Keratinocyte (primary cell): ENCODE measurements around the gene CALM1. TPM values are rescaled to one million over a fixed set of nuclear protein-coding genes. Genes with fewer than 3 reads are reported as not detected.
A peak's percentile ranks its signal among the peaks of the same experiment; 100 is the strongest.

Experiments
- DNase-seq: peaks from one replicate; pipeline ENCODE4 v3.0.0-alpha.2; 2011; ENCODE audit warnings: low read depth, missing footprints, low spot score
- FAIRE-seq: peaks from 2 replicates; lab custom pipeline; 2011; peaks lifted over from hg19 to GRCh38; lab: Jason Lieb, UNC
- H2AFZ ChIP-seq: 2 replicates; pipeline ENCODE4 v1.6.0; 2012; ENCODE audit warnings: low read length, control low read depth, inconsistent platforms; ENCODE audit not compliant: control insufficient read depth
- H3K27ac ChIP-seq: 2 replicates; pipeline ENCODE4 v1.5.1; 2011; ENCODE audit warnings: low read length; ENCODE audit not compliant: control insufficient read depth, insufficient read depth
- H3K27me3 ChIP-seq: 3 replicates; pipeline ENCODE4 v1.6.0; 2011; ENCODE audit warnings: low read length; ENCODE audit not compliant: control insufficient read depth, insufficient read depth; ENCODE audit errors: extremely low read depth
- H3K36me3 ChIP-seq, 2 experiments: 2 replicates in 1 of 2; 3 replicates in 1 of 2; pipeline ENCODE4 v1.5.1; 2011; ENCODE audit warnings: low read length in 2 of 2, mild to moderate bottlenecking in 1 of 2; ENCODE audit not compliant: control insufficient read depth in 2 of 2, insufficient read depth in 2 of 2; ENCODE audit errors: extremely low read depth in 1 of 2
- H3K4me1 ChIP-seq: 3 replicates; pipeline ENCODE4 v1.5.1; 2011; ENCODE audit warnings: low read length; ENCODE audit not compliant: control insufficient read depth, insufficient read depth; ENCODE audit errors: extremely low read depth
- H3K4me2 ChIP-seq: 3 replicates; pipeline ENCODE4 v1.6.0; 2011; ENCODE audit warnings: low read depth, low read length; ENCODE audit not compliant: control insufficient read depth, insufficient read depth; ENCODE audit errors: extremely low read depth
- H3K4me3 ChIP-seq, 3 experiments: fragments of 200-600 bp in 1 of 3; sonication (generic) in 1 of 3; 2 replicates in 2 of 3; 3 replicates in 1 of 3; pipeline ENCODE4 v1.5.1; 2011 to 2016; ENCODE audit warnings: low read length in 3 of 3, mild to moderate bottlenecking in 3 of 3, control low read depth in 2 of 3, inconsistent platforms in 1 of 3, low read depth in 1 of 3, mixed read lengths in 1 of 3, mixed run types in 1 of 3, moderate library complexity in 1 of 3; ENCODE audit not compliant: control insufficient read depth in 2 of 3, insufficient read depth in 2 of 3; ENCODE audit errors: extremely low read depth in 1 of 3
- H3K79me2 ChIP-seq: 2 replicates; pipeline ENCODE4 v1.6.0; 2012; ENCODE audit warnings: low read length; ENCODE audit not compliant: control insufficient read depth, insufficient read depth
- H3K9ac ChIP-seq: 3 replicates; pipeline ENCODE4 v1.6.0; 2011; ENCODE audit warnings: low read length; ENCODE audit not compliant: control insufficient read depth, insufficient read depth; ENCODE audit errors: extremely low read depth
- H3K9me1 ChIP-seq: 3 replicates; pipeline ENCODE4 v1.6.0; 2011; ENCODE audit warnings: low read length; ENCODE audit not compliant: control insufficient read depth, insufficient read depth; ENCODE audit errors: extremely low read depth
- H3K9me3 ChIP-seq: 2 replicates; pipeline ENCODE4 v1.5.1; 2012; ENCODE audit warnings: low read depth, low read length; ENCODE audit not compliant: control insufficient read depth
- H4K20me1 ChIP-seq: 3 replicates; pipeline ENCODE4 v1.6.0; 2011; ENCODE audit warnings: low read length; ENCODE audit not compliant: control insufficient read depth, insufficient read depth; ENCODE audit errors: extremely low read depth
- EZH2 ChIP-seq: IDR thresholded peaks from one replicate; pipeline ENCODE4 v1.6.1; 2012; ENCODE audit warnings: inconsistent platforms, mild to moderate bottlenecking, low read length, moderate library complexity
- dilution Hi-C: fragments of 300-500 bp; cut with MboI; formaldehyde crosslinking; loops from one replicate; pipeline ENCODE4 v1.7.0; 2020; ENCODE audit warnings: low sequenced_read_pairs; ENCODE audit not compliant: extremely low pct_ligation_motif_present
- polyA plus RNA-seq, 5 experiments: library from polyadenylated mRNA; depleted of rRNA in 3 of 5; stranded (reverse) in 3 of 5; stranded (forward) in 1 of 5; unstranded in 1 of 5; fragments of >200 nt; gene quantifications; 1 replicate in 1 of 5; 2 replicates in 3 of 5; 3 replicates in 1 of 5; pipeline versions ENCODE4 v1.2.1 to v1.2.3, GENCODE V29; 2011 to 2012; ENCODE audit warnings: missing spikeins in 2 of 5, low read depth in 1 of 5, low replicate concordance in 1 of 5
- TF ChIP-seq, protein P1 (sequence below), 3 experiments: IDR thresholded peaks in 1 of 3; conservative IDR thresholded peaks in 1 of 3; optimal IDR thresholded peaks in 1 of 3; 2 replicates in 2 of 3; 3 replicates in 1 of 3; pipeline versions ENCODE3 to v1.5.1; 2011; ENCODE audit warnings: low read length in 3 of 3, mild to moderate bottlenecking in 3 of 3, moderate library complexity in 2 of 3, control low read depth in 1 of 3, inconsistent platforms in 1 of 3; ENCODE audit not compliant: insufficient read depth in 2 of 3; ENCODE audit errors: extremely low read depth in 1 of 3

CALM1 gene
- polyA plus RNA-seq, 1 donor (not counting 4 experiments of a cell fraction or from before 2014, with no cell fraction given): 575 TPM

DNA sequence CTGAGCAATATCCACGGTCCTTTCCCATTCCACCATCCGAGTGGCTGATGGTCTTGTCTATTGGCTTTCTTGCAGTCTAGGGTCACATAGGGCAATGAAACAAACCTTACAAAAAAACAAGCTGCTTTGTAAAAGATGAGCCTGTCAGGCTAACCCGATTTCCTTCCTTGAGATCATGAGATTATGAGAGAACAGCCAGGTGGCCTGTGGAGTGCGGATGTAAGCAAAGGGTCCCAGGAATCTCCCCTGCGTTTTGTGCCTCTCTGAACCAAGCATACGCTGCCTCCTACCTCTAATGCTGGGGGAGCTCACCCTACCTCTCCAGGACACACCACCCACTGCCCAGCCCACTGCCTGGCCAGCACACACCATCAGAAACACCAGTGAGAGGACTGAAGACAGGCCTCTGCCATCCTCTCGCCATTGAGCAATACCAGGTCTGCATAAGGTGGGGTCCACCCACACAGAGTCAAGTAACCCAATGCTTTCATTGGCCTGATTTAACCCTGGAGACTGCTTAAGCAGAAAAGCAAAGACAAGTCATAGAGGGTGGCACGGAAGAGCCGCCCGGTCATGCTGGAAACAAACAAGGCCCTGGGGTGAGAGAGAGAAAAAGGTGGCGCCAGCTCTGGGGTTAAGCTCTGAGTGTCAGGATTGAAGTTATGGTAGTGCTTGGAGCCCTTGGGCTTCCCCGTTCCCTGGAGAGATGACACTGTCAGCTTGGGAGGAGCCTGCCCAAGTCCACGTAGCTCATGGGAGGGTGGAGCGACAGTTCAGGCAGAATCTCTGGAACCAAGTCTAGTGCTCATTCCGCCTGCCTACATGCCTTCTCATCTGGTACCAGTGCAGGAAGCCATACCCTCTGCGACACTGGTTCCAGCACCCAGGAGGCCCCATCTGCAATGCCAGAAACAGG lies 46.6 kb downstream of the CALM1 start:
- no peak for FAIRE-seq

DNA sequence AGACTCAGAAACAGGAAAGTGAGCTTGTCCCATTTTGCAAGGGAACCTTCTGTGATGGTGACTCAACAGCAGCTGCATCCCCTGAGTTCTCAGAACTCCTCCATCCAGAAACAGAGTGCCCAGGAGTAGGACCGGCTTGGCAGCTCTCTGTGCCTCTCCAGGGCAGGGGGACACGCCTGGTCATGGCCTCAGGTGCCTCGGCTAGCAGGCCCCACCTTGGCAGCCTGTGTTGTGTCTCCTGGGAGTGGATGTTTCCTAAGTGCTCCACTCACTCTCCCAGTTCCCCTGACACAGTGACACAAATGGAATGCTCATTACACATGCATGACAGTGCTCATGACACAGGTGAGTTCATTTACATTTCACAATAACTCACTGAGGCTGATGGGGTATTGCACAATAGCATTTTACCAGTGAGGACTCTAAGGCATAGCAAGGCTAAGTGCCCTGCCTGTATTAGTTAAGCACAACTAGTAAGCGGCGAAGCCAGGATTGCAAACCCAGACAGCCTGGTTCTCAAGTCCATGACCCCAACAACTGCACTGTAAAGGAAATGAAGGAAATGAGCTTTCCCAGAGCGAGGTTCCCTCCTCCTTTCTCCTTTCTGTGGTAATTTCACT lies 47.4 kb downstream of the CALM1 start:
- peak; percentile 95 for DNase-seq
- H3K79me2 ChIP-seq: no peaks in the 10 kb centered on the region
- H3K4me1 ChIP-seq: peaks cover 22% of the 10 kb centered on the region
- dilution Hi-C loops: no loop called here
- H2AFZ ChIP-seq: peak overlapping the region; percentile 51
- TF ChIP-seq, protein P1, sequence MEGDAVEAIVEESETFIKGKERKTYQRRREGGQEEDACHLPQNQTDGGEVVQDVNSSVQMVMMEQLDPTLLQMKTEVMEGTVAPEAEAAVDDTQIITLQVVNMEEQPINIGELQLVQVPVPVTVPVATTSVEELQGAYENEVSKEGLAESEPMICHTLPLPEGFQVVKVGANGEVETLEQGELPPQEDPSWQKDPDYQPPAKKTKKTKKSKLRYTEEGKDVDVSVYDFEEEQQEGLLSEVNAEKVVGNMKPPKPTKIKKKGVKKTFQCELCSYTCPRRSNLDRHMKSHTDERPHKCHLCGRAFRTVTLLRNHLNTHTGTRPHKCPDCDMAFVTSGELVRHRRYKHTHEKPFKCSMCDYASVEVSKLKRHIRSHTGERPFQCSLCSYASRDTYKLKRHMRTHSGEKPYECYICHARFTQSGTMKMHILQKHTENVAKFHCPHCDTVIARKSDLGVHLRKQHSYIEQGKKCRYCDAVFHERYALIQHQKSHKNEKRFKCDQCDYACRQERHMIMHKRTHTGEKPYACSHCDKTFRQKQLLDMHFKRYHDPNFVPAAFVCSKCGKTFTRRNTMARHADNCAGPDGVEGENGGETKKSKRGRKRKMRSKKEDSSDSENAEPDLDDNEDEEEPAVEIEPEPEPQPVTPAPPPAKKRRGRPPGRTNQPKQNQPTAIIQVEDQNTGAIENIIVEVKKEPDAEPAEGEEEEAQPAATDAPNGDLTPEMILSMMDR (optimal IDR thresholded peaks at IDR 0.05 in 1 of 3, IDR thresholded peaks at IDR 0.05 in 1 of 3, conservative IDR thresholded peaks at IDR 0.05 in 1 of 3; ENCODE audit: extremely low read depth in 1 of 3, insufficient read depth in 2 of 3, low read length in 3 of 3): no peak
- no peak for TF ChIP-seq EZH2
- H3K9me1 ChIP-seq: no peaks in the 10 kb centered on the region
- peaks cover 6% of the 10 kb centered on the region for H3K9me3 ChIP-seq
- peak overlapping the region; percentile 39 for H3K9ac ChIP-seq
- H3K36me3 ChIP-seq: no peaks in the 10 kb centered on the region
- H3K27ac ChIP-seq: peak overlapping the region; percentile 75
- FAIRE-seq: peak; percentile 99
- peak overlapping the region; percentile 39 for H3K4me2 ChIP-seq
- no peaks in the 10 kb centered on the region for H3K27me3 ChIP-seq
- no peak overlapping the region for H3K4me3 ChIP-seq
- no peaks in the 10 kb centered on the region for H4K20me1 ChIP-seq

More for the DNA sequence above, 46.6 kb downstream of the CALM1 start:
- H3K27me3 ChIP-seq: no peaks in the 10 kb centered on the region
- peak overlapping the region; percentile 39 for H3K4me2 ChIP-seq
- H3K9me3 ChIP-seq: peaks cover 6% of the 10 kb centered on the region
- no peaks in the 10 kb centered on the region for H3K36me3 ChIP-seq
- dilution Hi-C loops: no loop called here
- peaks cover 28% of the 10 kb centered on the region for H3K4me1 ChIP-seq
- H4K20me1 ChIP-seq: no peaks in the 10 kb centered on the region
- peak overlapping the region; percentile 75 for H3K27ac ChIP-seq
- no peak overlapping the region for H3K4me3 ChIP-seq
- no peaks in the 10 kb centered on the region for H3K79me2 ChIP-seq
- H3K9me1 ChIP-seq: no peaks in the 10 kb centered on the region
- DNase-seq: no peak
- peak overlapping the region; percentile 26 for H3K9ac ChIP-seq
- peak overlapping the region; percentile 41 for H2AFZ ChIP-seq
- TF ChIP-seq, protein P1 (optimal IDR thresholded peaks at IDR 0.05 in 1 of 3, IDR thresholded peaks at IDR 0.05 in 1 of 3, conservative IDR thresholded peaks at IDR 0.05 in 1 of 3; ENCODE audit: extremely low read depth in 1 of 3, insufficient read depth in 2 of 3, low read length in 3 of 3): no peak
- TF ChIP-seq EZH2: no peak
